ENCODE results near the gene KRT31. TPM values are rescaled to one million over a fixed set of nuclear protein-coding genes. Genes with fewer than 3 reads are reported as not detected.

Gene KRT31
- total RNA-seq = not detected in 2 replicates

GRCh38 chr17:41396996-41397660 lies at the start of gene KRT31:
KRT31 (minus strand) TSS chr17:41397608; CDS start chr17:41397539, 69 bp downstream.

GRCh38 chr17:41440531-41441033 lies 43.2 kb upstream of the KRT31 start, which contains the start of gene KRT38:
KRT38 (minus strand) TSS chr17:41440983; CDS start chr17:41440921, 62 bp downstream.

GRCh38 chr17:41424111-41424635 lies 26.8 kb upstream of the KRT31 start, which contains the start of gene KRT37:
KRT37 (minus strand) TSS chr17:41424585; CDS start chr17:41424523, 62 bp downstream.

GRCh38 chr17:41381943-41382342 lies 15.5 kb downstream of the KRT31 start, which contains the start of gene KRT34:
KRT34 (minus strand) TSS chr17:41382306; CDS start chr17:41382246, 60 bp downstream.

GRCh38 chr17:41369713-41370112 lies 27.7 kb downstream of the KRT31 start, which contains the start of gene KRT33B:
KRT33B (minus strand) TSS chr17:41369813; CDS start chr17:41369750, 63 bp downstream.

GRCh38 chr17:41350381-41350878 lies 47.0 kb downstream of the KRT31 start, which contains the start of gene KRT33A:
KRT33A (minus strand) TSS chr17:41350828; CDS start chr17:41350767, 61 bp downstream.

Other genes starting within 250 kb of the KRT31 start
- not detected in 2 replicates for gene KRTAP4-5, start 247.8 kb downstream of the KRT31 start, total RNA-seq
- gene KRTAP4-4, start 236.9 kb downstream of the KRT31 start, total RNA-seq = not detected in 2 replicates
- gene KRTAP4-3, start 229.4 kb downstream of the KRT31 start, total RNA-seq = not detected in 2 replicates
- not detected in 2 replicates for gene KRTAP4-2, start 219.4 kb downstream of the KRT31 start, total RNA-seq
- not detected in 2 replicates for gene KRTAP4-1, start 212.7 kb downstream of the KRT31 start, total RNA-seq
- not detected in 2 replicates for gene KRTAP9-1, start 207.7 kb downstream of the KRT31 start, total RNA-seq
- gene KRTAP9-2, start 171.0 kb downstream of the KRT31 start, total RNA-seq = not detected in 2 replicates
- gene KRTAP9-3, start 165.2 kb downstream of the KRT31 start, total RNA-seq = not detected in 2 replicates
- not detected in 2 replicates for gene KRTAP9-8, start 159.6 kb downstream of the KRT31 start, total RNA-seq
- gene KRTAP9-4, start 147.9 kb downstream of the KRT31 start, total RNA-seq = not detected in 2 replicates
- not detected in 2 replicates for gene KRTAP9-9, start 142.2 kb downstream of the KRT31 start, total RNA-seq
- gene KRTAP9-6, start 132.2 kb downstream of the KRT31 start, total RNA-seq = not detected in 2 replicates
- gene KRTAP9-7, start 121.9 kb downstream of the KRT31 start, total RNA-seq = not detected in 2 replicates
- not detected in 2 replicates for gene KRTAP29-1, start 94.8 kb downstream of the KRT31 start, total RNA-seq
- gene KRTAP16-1, start 88.3 kb downstream of the KRT31 start, total RNA-seq = not detected in 2 replicates
- not detected in 2 replicates for gene KRTAP17-1, start 81.9 kb downstream of the KRT31 start, total RNA-seq
- gene KRT33A, start 46.8 kb downstream of the KRT31 start, total RNA-seq = not detected in 2 replicates
- gene KRT33B, start 27.8 kb downstream of the KRT31 start, total RNA-seq = not detected in 2 replicates
- gene KRT34, start 15.3 kb downstream of the KRT31 start, total RNA-seq = not detected in 2 replicates
- gene KRT37, start 27.0 kb upstream of the KRT31 start, total RNA-seq = not detected in 2 replicates
- not detected in 2 replicates for gene KRT38, start 43.4 kb upstream of the KRT31 start, total RNA-seq
- gene KRT32, start 69.8 kb upstream of the KRT31 start, total RNA-seq = not detected in 2 replicates
- not detected in 2 replicates for gene KRT35, start 83.5 kb upstream of the KRT31 start, total RNA-seq
- 0.22 and 0.34 TPM in 2 replicates for gene KRT36, start 92.3 kb upstream of the KRT31 start, total RNA-seq
- not detected in 2 replicates for gene KRT13, start 108.0 kb upstream of the KRT31 start, total RNA-seq
- gene KRT15, start 121.3 kb upstream of the KRT31 start, total RNA-seq = under 0.01 TPM in 2 replicates
- 0.43 and 0.65 TPM in 2 replicates for gene KRT19, start 130.7 kb upstream of the KRT31 start, total RNA-seq
- gene KRT9, start 174.5 kb upstream of the KRT31 start, total RNA-seq = not detected in 2 replicates
- not detected in 2 replicates for gene KRT14, start 189.3 kb upstream of the KRT31 start, total RNA-seq
- not detected in 2 replicates for gene KRT16, start 215.2 kb upstream of the KRT31 start, total RNA-seq
- 0.09 and 0.11 TPM in 2 replicates for gene KRT17, start 227.0 kb upstream of the KRT31 start, total RNA-seq

Measured in dermis lymphatic vessel endothelial cell (primary cell).